DMS153 treated with DMSO at 0.1 percent for 48 hours (cell line): ENCODE results near the gene TRABD2B.

Experiments used
- DNase-seq: peaks from one replicate; lab custom pipeline; 2025; ENCODE audit not compliant: unreplicated experiment; lab: John Stamatoyannopoulos, UW

TRABD2B gene

GRCh38 chr1:48022306-48022705 is 25.1 kb upstream of the TRABD2B start:
- DNase-seq: no peak

- DNase-seq: no peak
These were observed 24.6 kb upstream of the TRABD2B start for GRCh38 chr1:48021792-48022191.

GRCh38 chr1:48019714-48020315 is 22.6 kb upstream of the TRABD2B start:
- no peak for DNase-seq

- DNase-seq: no peak
These were observed 21.6 kb upstream of the TRABD2B start for GRCh38 chr1:48018799-48019198.

GRCh38 chr1:48017716-48018115 is 20.5 kb upstream of the TRABD2B start:
- no peak for DNase-seq

- DNase-seq: no peak
These were observed 19.3 kb upstream of the TRABD2B start for GRCh38 chr1:48016515-48016914.

GRCh38 chr1:48013270-48013669 is 16.1 kb upstream of the TRABD2B start:
- DNase-seq: no peak

- DNase-seq: no peak
These were observed 9.9 kb upstream of the TRABD2B start for GRCh38 chr1:48007047-48007446.

- no peak for DNase-seq
These were observed 9.1 kb upstream of the TRABD2B start for GRCh38 chr1:48006264-48006663.

- DNase-seq: no peak
These were observed 8.3 kb upstream of the TRABD2B start for GRCh38 chr1:48005253-48006117.

GRCh38 chr1:48003741-48004531 is 6.8 kb upstream of the TRABD2B start:
- DNase-seq: no peak

- DNase-seq: no peak
These were observed 5.0 kb upstream of the TRABD2B start for GRCh38 chr1:48002142-48002541.

- DNase-seq: no peak
These were observed 4.5 kb upstream of the TRABD2B start for GRCh38 chr1:48001696-48002095.

- DNase-seq: no peak
These were observed 3.7 kb upstream of the TRABD2B start for GRCh38 chr1:48000883-48001282.

GRCh38 chr1:47999097-47999496 is 1.9 kb upstream of the TRABD2B start:
- DNase-seq: no peak

GRCh38 chr1:47998396-47998990 is 1.3 kb upstream of the TRABD2B start:
- DNase-seq: no peak

GRCh38 chr1:47996406-47997226 is 569 bp downstream of the TRABD2B start:
- no peak for DNase-seq

- DNase-seq: no peak
These were observed 1.2 kb downstream of the TRABD2B start for GRCh38 chr1:47996060-47996405.

- no peak for DNase-seq
These were observed 1.7 kb downstream of the TRABD2B start for GRCh38 chr1:47995306-47996050.
